ENCODE data around the gene C12orf56.

DNA sequence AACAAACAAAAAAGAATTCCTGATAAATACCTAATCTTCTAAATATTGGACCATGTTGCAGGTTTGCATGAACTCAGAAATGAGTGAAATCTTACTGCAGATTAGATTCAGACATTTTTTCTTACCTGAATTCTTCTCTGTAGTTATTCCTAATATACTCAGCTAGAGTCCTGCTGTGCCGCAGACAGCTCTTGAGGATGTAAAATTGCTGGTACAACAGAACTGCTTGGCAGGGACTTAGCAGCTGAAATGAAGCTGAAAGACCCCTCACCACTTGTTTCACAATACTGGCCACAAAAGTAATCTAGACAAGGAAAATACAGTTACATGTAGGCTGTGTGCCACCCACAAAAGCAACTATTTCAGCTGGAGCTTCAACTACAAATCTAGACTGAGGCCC is 120.1 kb downstream of the C12orf56 start:
- TF ChIP-seq EZH2 (IDR thresholded peaks at IDR 0.05; ENCODE audit: low read length, unreplicated experiment), result no peak
- TF ChIP-seq, protein P1, sequence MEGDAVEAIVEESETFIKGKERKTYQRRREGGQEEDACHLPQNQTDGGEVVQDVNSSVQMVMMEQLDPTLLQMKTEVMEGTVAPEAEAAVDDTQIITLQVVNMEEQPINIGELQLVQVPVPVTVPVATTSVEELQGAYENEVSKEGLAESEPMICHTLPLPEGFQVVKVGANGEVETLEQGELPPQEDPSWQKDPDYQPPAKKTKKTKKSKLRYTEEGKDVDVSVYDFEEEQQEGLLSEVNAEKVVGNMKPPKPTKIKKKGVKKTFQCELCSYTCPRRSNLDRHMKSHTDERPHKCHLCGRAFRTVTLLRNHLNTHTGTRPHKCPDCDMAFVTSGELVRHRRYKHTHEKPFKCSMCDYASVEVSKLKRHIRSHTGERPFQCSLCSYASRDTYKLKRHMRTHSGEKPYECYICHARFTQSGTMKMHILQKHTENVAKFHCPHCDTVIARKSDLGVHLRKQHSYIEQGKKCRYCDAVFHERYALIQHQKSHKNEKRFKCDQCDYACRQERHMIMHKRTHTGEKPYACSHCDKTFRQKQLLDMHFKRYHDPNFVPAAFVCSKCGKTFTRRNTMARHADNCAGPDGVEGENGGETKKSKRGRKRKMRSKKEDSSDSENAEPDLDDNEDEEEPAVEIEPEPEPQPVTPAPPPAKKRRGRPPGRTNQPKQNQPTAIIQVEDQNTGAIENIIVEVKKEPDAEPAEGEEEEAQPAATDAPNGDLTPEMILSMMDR (conservative IDR thresholded peaks at IDR 0.05; ENCODE audit: low read depth, low read length), result no peak
- TF ChIP-seq EZH2phosphoT487 (IDR thresholded peaks at IDR 0.05; ENCODE audit: borderline replicate concordance, low read length), result no peak

Data from PC-3 (cell line).